ENCODE data around the gene HIGD1B.

Gene HIGD1B

DNA sequence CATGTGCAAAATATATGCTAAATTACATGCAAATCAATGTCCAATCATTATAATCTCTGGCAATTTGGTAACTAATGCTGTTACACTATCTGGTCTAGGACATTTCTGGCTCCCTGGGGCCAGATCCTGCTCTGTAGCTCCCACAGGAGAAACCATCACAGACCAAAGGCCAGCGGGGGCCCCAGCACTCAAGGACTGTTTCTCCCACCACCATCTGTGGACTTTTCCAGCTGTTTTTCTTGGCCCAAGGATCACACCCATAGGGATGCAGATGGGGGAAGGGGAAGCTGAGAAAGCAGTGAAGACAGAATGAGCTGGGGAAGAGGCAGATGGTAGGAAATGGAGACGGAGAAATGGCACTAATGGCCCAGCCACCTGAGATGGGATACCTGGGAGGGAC, at the start of gene HIGD1B:
TSS of gene HIGD1B (plus strand) at position 298 of the 400 bp plus-strand sequence. CDS start 270 bp downstream, outside the sequence.
- DNase-seq (ENCODE audit: low spot score) = no peak
- TF ChIP-seq, protein P1, sequence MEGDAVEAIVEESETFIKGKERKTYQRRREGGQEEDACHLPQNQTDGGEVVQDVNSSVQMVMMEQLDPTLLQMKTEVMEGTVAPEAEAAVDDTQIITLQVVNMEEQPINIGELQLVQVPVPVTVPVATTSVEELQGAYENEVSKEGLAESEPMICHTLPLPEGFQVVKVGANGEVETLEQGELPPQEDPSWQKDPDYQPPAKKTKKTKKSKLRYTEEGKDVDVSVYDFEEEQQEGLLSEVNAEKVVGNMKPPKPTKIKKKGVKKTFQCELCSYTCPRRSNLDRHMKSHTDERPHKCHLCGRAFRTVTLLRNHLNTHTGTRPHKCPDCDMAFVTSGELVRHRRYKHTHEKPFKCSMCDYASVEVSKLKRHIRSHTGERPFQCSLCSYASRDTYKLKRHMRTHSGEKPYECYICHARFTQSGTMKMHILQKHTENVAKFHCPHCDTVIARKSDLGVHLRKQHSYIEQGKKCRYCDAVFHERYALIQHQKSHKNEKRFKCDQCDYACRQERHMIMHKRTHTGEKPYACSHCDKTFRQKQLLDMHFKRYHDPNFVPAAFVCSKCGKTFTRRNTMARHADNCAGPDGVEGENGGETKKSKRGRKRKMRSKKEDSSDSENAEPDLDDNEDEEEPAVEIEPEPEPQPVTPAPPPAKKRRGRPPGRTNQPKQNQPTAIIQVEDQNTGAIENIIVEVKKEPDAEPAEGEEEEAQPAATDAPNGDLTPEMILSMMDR (IDR thresholded peaks at IDR 0.05; ENCODE audit: extremely low read depth, missing control alignments) = no peak

GRCh38 chr17:44798356-44798755, 49.3 kb upstream of the HIGD1B start:
- TF ChIP-seq, protein P1 (IDR thresholded peaks at IDR 0.05; ENCODE audit: extremely low read depth, missing control alignments) = no peak
- no peak for DNase-seq (ENCODE audit: low spot score)

GRCh38 chr17:44801880-44802279, 45.8 kb upstream of the HIGD1B start:
- DNase-seq (ENCODE audit: low spot score) = no peak
- TF ChIP-seq, protein P1 (IDR thresholded peaks at IDR 0.05; ENCODE audit: extremely low read depth, missing control alignments) = no peak

GRCh38 chr17:44804302-44805089, 43.2 kb upstream of the HIGD1B start:
- no peak for DNase-seq (ENCODE audit: low spot score)
- TF ChIP-seq, protein P1 (IDR thresholded peaks at IDR 0.05; ENCODE audit: extremely low read depth, missing control alignments) = no peak

- DNase-seq (ENCODE audit: low spot score) = peak; percentile 37
- TF ChIP-seq, protein P1 (IDR thresholded peaks at IDR 0.05; ENCODE audit: extremely low read depth, missing control alignments) = no peak
Measured at GRCh38 chr17:44807093-44807816, 40.4 kb upstream of the HIGD1B start.

- DNase-seq (ENCODE audit: low spot score) = peak; percentile 34
Measured at GRCh38 chr17:44807817-44808155, 39.9 kb upstream of the HIGD1B start.

More at GRCh38 chr17:44807817-44808155, 39.9 kb upstream of the HIGD1B start:
- TF ChIP-seq, protein P1 (IDR thresholded peaks at IDR 0.05; ENCODE audit: extremely low read depth, missing control alignments) = no peak

Data from GM20000 (cell line).